ENCODE results near the gene RNLS. TPM values are rescaled to one million over a fixed set of nuclear protein-coding genes. Genes with fewer than 3 reads are reported as not detected.

RNLS gene
- total and polyA plus RNA-seq, 2 of the 4 experiments (the other 2 are of a cell fraction) = 4.5 to 7.0 TPM

GRCh38 chr10:88226071-88226659 is 357.0 kb downstream of the RNLS start:
- Histone ChIP-seq H2BK5ac (ENCODE audit: low read depth, low read length, poor library complexity, severe bottlenecking) (no peak overlapping the region), H2AFZ (replicated peaks; ENCODE audit: low read length, poor library complexity) (no peak overlapping the region), H2AK5ac (ENCODE audit: low read depth, low read length) (no peak overlapping the region), H3K4me3 (ENCODE audit: insufficient read depth, low read depth, low read length) (no peak overlapping the region), H4K8ac (ENCODE audit: low read depth in 2 of 2, low read length in 2 of 2) (no peak overlapping the region), H4K20me1 (ENCODE audit: insufficient read depth, low read length) (no peaks in the 10 kb centered on the region), H3K9me3 (ENCODE audit: control insufficient read depth, insufficient read depth, low read length) (no peaks in the 10 kb centered on the region), H3K9ac (ENCODE audit: low read depth, low read length) (no peak overlapping the region), H4K91ac (ENCODE audit: insufficient read depth, low read depth, low read length) (no peak overlapping the region), H3K56ac (ENCODE audit: extremely low read depth, insufficient read depth, low read length) (no peak overlapping the region), H2BK20ac (ENCODE audit: low read depth, low read length) (no peak overlapping the region), H3K18ac (ENCODE audit: low read depth, low read length) (no peak overlapping the region), H2AK9ac (replicated peaks; ENCODE audit: low read depth, low read length, poor library complexity) (no peak overlapping the region), H3K4me1 (ENCODE audit: control insufficient read depth, insufficient read depth, low read length) (peaks cover 3% of the 10 kb centered on the region; the same call in 1 of the 2 replicates), H3K27ac (ENCODE audit: insufficient read depth, low read length) (no peak overlapping the region), H3K9me1 (ENCODE audit: insufficient read depth, low read length) (0 out of 2 replicates have a peak, but pooled peaks cover 2% of the 10 kb centered on the region), H3K23ac (ENCODE audit: low read depth, low read length) (no peak overlapping the region), H2BK15ac (ENCODE audit: low read depth, low read length) (no peak overlapping the region), H3K27me3 (ENCODE audit: control insufficient read depth, insufficient read depth, low read length) (no peaks in the 10 kb centered on the region), H3K4me2 (ENCODE audit: low read depth, low read length) (no peak overlapping the region), H3K4ac (ENCODE audit: low read depth, low read length) (no peak overlapping the region), H4K5ac (ENCODE audit: low read depth, low read length) (no peak overlapping the region), H2BK120ac (ENCODE audit: low read depth, low read length) (no peak overlapping the region), H3K79me1 (ENCODE audit: low read depth in 1 of 2, low read length in 2 of 2) (no peaks in the 10 kb centered on the region), H3K14ac (replicated peaks; ENCODE audit: low read depth, low read length) (no peak overlapping the region), H3K36me3 (ENCODE audit: control insufficient read depth, insufficient read depth, low read length) (no peaks in the 10 kb centered on the region)
- ChIA-PET POLR2A (ENCODE audit: unreplicated experiment) (no interaction called here), CTCF (no interaction called here)
- dilution Hi-C loops (cut with HindIII; ENCODE audit: low sequenced_read_pairs, unreplicated experiment) = no loop called here
- TF ChIP-seq CEBPB (IDR thresholded peaks at IDR 0.05; ENCODE audit: low read depth, low read length) = no peak
- TF ChIP-seq, protein P1, sequence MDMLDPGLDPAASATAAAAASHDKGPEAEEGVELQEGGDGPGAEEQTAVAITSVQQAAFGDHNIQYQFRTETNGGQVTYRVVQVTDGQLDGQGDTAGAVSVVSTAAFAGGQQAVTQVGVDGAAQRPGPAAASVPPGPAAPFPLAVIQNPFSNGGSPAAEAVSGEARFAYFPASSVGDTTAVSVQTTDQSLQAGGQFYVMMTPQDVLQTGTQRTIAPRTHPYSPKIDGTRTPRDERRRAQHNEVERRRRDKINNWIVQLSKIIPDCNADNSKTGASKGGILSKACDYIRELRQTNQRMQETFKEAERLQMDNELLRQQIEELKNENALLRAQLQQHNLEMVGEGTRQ (IDR thresholded peaks at IDR 0.05; ENCODE audit: low read depth, low read length) = no peak
- no peak for TF ChIP-seq MAZ (IDR thresholded peaks at IDR 0.05; ENCODE audit: borderline replicate concordance, low read depth, low read length)
- TF ChIP-seq MAFK (IDR thresholded peaks at IDR 0.05; ENCODE audit: low read depth, low read length) = no peak
- TF ChIP-seq, protein P2, sequence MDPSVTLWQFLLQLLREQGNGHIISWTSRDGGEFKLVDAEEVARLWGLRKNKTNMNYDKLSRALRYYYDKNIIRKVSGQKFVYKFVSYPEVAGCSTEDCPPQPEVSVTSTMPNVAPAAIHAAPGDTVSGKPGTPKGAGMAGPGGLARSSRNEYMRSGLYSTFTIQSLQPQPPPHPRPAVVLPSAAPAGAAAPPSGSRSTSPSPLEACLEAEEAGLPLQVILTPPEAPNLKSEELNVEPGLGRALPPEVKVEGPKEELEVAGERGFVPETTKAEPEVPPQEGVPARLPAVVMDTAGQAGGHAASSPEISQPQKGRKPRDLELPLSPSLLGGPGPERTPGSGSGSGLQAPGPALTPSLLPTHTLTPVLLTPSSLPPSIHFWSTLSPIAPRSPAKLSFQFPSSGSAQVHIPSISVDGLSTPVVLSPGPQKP (IDR thresholded peaks at IDR 0.05; ENCODE audit: borderline replicate concordance, low read depth, low read length) = no peak
- TF ChIP-seq RAD21 (IDR thresholded peaks at IDR 0.05; ENCODE audit: low read length) = no peak
- TF ChIP-seq SMC3 (IDR thresholded peaks at IDR 0.05; ENCODE audit: low read depth, low read length) = no peak
- TF ChIP-seq MXI1 (IDR thresholded peaks at IDR 0.05; ENCODE audit: borderline replicate concordance, low read depth, low read length) = no peak
- no peak for TF ChIP-seq CHD1 (IDR thresholded peaks at IDR 0.05; ENCODE audit: low read depth, low read length)
- no peak for TF ChIP-seq POLR2A (IDR thresholded peaks at IDR 0.05; ENCODE audit: low read depth, low read length)
- TF ChIP-seq, protein P3, sequence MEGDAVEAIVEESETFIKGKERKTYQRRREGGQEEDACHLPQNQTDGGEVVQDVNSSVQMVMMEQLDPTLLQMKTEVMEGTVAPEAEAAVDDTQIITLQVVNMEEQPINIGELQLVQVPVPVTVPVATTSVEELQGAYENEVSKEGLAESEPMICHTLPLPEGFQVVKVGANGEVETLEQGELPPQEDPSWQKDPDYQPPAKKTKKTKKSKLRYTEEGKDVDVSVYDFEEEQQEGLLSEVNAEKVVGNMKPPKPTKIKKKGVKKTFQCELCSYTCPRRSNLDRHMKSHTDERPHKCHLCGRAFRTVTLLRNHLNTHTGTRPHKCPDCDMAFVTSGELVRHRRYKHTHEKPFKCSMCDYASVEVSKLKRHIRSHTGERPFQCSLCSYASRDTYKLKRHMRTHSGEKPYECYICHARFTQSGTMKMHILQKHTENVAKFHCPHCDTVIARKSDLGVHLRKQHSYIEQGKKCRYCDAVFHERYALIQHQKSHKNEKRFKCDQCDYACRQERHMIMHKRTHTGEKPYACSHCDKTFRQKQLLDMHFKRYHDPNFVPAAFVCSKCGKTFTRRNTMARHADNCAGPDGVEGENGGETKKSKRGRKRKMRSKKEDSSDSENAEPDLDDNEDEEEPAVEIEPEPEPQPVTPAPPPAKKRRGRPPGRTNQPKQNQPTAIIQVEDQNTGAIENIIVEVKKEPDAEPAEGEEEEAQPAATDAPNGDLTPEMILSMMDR (conservative IDR thresholded peaks at IDR 0.05; ENCODE audit: low read depth, low read length) = no peak
- TF ChIP-seq NFE2L2 (IDR thresholded peaks at IDR 0.05; ENCODE audit: low read depth, low read length) = no peak
- no peak for TF ChIP-seq RFX5 (IDR thresholded peaks at IDR 0.05; ENCODE audit: low read depth, low read length)
- no peak for TF ChIP-seq RCOR1 (IDR thresholded peaks at IDR 0.05; ENCODE audit: insufficient replicate concordance, low read length)
- TF ChIP-seq FOS (IDR thresholded peaks at IDR 0.05; ENCODE audit: low read depth, low read length) = no peak
- DNase-seq (no peak), ATAC-seq (ENCODE audit: low read depth) (no peak)
- in situ Hi-C loops (cut with MboI; ENCODE audit: low sequenced_read_pairs) = no loop called here
- intact Hi-C loops (cut with micrococcal nuclease) = no loop called here
- WGBS, 2 experiments (ENCODE audit: extremely low coverage in 2 of 2, insufficient read length in 1 of 2) = no CpG with 5 or more reads among the region's 2 CpGs
- BruUV-seq (replicated peaks) = no TSS peak

All from IMR-90 (cell line).